BE2C (cell line): ENCODE data around the gene OXNAD1.

Source experiments
- DNase-seq: peaks from one replicate; pipeline ENCODE4 v3.0.0-alpha.2; 2020
- H3K27me3 ChIP-seq: fragments of 250-450 bp; sonication (Bioruptor Pico); 2 replicates; pipeline ENCODE4 v1.5.1; 2020; ENCODE audit warnings: mild to moderate bottlenecking
- H3K36me3 ChIP-seq: fragments of 250-450 bp; sonication (Bioruptor Pico); 2 replicates; pipeline ENCODE4 v1.5.1; 2020; ENCODE audit warnings: mild to moderate bottlenecking
- H3K4me1 ChIP-seq: fragments of 250-450 bp; sonication (Bioruptor Pico); 2 replicates; pipeline ENCODE4 v1.5.1; 2020
- H3K4me3 ChIP-seq: 2 replicates; pipeline ENCODE4 v1.5.1; 2011; ENCODE audit warnings: low read depth, low read length
- H3K9me3 ChIP-seq: fragments of 250-450 bp; sonication (Bioruptor Pico); 2 replicates; pipeline ENCODE4 v1.5.1; 2020
- CTCF ChIP-seq: IDR thresholded peaks from 2 replicates; pipeline ENCODE4 v1.5.1; 2012; ENCODE audit warnings: mild to moderate bottlenecking, low read depth, low read length

Gene OXNAD1

GRCh38 chr3:16255726-16256125 is 9.3 kb upstream of the OXNAD1 start:
- no peak for TF ChIP-seq CTCF
- Histone ChIP-seq H3K4me3 (no peak overlapping the region), H3K27me3 (no peaks in the 10 kb centered on the region), H3K36me3 (no peaks in the 10 kb centered on the region), H3K9me3 (no peaks in the 10 kb centered on the region), H3K4me1 (no peaks in the 10 kb centered on the region)
- DNase-seq = no peak

- Histone ChIP-seq H3K27me3 (no peaks in the 10 kb centered on the region), H3K4me3 (no peak overlapping the region), H3K36me3 (no peaks in the 10 kb centered on the region), H3K4me1 (no peaks in the 10 kb centered on the region), H3K9me3 (no peaks in the 10 kb centered on the region)
- DNase-seq = no peak
- TF ChIP-seq CTCF = no peak
Observed at GRCh38 chr3:16257309-16257708, 7.7 kb upstream of the OXNAD1 start.

- no peaks in the 10 kb centered on the region for H3K9me3 ChIP-seq
- H3K36me3 ChIP-seq = no peaks in the 10 kb centered on the region
- no peak for DNase-seq
- no peaks in the 10 kb centered on the region for H3K4me1 ChIP-seq
- no peak for TF ChIP-seq CTCF
- H3K4me3 ChIP-seq = no peak overlapping the region
- H3K27me3 ChIP-seq = no peaks in the 10 kb centered on the region
Observed at GRCh38 chr3:16258177-16258576, 6.8 kb upstream of the OXNAD1 start.

GRCh38 chr3:16258866-16259265 is 6.1 kb upstream of the OXNAD1 start:
- DNase-seq = no peak
- no peak overlapping the region for H3K4me3 ChIP-seq
- no peaks in the 10 kb centered on the region for H3K4me1 ChIP-seq
- TF ChIP-seq CTCF = no peak
- H3K9me3 ChIP-seq = no peaks in the 10 kb centered on the region
- H3K27me3 ChIP-seq = no peaks in the 10 kb centered on the region
- no peaks in the 10 kb centered on the region for H3K36me3 ChIP-seq

GRCh38 chr3:16260046-16260445 is 5.0 kb upstream of the OXNAD1 start:
- Histone ChIP-seq H3K27me3 (no peaks in the 10 kb centered on the region), H3K36me3 (no peaks in the 10 kb centered on the region), H3K9me3 (no peaks in the 10 kb centered on the region), H3K4me3 (no peak overlapping the region), H3K4me1 (no peaks in the 10 kb centered on the region)
- TF ChIP-seq CTCF = no peak
- DNase-seq = no peak

- no peaks in the 10 kb centered on the region for H3K36me3 ChIP-seq
- H3K9me3 ChIP-seq = no peaks in the 10 kb centered on the region
- no peak for DNase-seq
- no peaks in the 10 kb centered on the region for H3K4me1 ChIP-seq
- H3K27me3 ChIP-seq = no peaks in the 10 kb centered on the region
- no peak overlapping the region for H3K4me3 ChIP-seq
- no peak for TF ChIP-seq CTCF
Observed at GRCh38 chr3:16262174-16262573, 2.8 kb upstream of the OXNAD1 start.
